Measurements from ENCODE around the gene SRD5A3.

The SRD5A3 gene

DNA sequence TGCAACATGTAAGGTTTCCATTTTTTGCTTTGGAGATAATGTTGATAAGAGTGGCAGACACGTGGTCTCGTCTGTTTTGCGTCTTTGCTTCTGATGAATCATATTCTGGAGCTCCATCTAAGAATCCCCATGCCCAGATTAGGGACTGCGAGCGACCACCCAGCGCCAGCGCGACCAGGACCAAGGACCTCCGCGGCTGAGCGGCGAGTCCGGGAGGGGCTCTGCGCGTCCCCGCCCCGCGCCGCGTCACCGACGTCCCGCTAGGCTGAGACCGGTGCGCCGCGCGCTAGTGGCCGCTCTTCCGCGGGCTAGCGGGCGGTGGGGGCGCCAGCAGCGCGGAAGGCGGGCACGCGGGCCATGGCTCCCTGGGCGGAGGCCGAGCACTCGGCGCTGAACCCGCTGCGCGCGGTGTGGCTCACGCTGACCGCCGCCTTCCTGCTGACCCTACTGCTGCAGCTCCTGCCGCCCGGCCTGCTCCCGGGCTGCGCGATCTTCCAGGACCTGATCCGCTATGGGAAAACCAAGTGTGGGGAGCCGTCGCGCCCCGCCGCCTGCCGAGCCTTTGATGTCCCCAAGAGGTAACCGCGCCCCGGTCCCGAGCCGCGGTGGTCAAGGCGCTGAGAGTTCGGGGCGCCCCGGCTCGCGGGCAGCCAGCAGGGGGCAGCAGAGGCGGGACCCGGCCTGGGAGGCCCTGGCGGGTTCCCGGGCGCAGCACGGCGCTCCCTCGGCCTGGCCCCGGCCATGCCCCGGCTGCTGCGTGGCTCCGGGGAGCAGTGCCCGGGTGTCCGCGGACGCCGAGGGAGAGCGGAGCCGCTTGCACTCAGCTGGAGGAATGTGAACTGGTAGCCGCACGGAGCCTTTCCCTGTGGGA, at the start of gene SRD5A3:
SRD5A3 (plus strand) TSS at position 263 of the 871 bp plus-strand sequence; CDS start at position 358, 95 bp downstream.
- peak; percentile 80 for DNase-seq (ENCODE audit: low read depth)

- DNase-seq (ENCODE audit: low read depth), result no peak
These were observed 48.7 kb upstream of the SRD5A3 start for GRCh38 chr4:55297346-55297745.

DNA sequence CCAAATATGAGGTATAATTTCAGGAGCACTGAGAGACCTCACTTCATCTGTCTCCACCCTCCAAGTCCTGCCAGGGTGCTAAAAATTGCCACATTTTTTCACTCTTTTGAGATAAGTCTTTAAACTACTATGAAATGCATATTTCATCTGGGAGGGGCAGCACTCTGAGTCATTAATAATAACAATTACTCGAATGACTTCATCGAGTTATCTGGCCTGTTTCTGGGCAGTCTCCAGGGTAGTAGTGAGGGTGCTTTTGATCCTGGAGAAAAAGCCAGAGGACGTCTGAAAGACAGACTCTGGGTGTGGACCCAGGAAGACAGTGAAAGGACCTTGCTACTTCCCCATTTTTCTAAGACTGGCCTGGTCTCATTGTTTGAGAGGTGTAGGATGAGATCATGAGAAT, 42.3 kb upstream of the SRD5A3 start:
- no peak for DNase-seq (ENCODE audit: low read depth)

- no peak for DNase-seq (ENCODE audit: low read depth)
These were observed 41.7 kb upstream of the SRD5A3 start for GRCh38 chr4:55304303-55304702.

DNA sequence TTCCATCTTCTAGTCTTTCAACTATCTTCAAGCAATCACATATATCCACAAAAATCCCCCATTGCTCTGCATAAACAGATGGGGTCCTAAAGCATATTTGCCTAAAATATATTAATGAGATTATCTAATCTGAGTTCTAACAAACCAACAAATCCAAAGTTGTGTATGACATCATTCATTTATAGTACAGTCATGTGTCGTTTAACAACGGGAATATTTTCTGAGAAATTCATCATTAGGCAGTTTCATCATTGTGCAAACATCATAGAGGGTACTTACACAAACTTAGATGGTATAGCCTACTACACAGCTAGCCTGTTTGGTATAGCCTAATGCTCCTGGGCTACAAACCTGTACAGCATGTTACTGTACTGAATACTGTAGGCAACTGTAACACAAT, 38.0 kb upstream of the SRD5A3 start:
- DNase-seq (ENCODE audit: low read depth), result no peak

DNA sequence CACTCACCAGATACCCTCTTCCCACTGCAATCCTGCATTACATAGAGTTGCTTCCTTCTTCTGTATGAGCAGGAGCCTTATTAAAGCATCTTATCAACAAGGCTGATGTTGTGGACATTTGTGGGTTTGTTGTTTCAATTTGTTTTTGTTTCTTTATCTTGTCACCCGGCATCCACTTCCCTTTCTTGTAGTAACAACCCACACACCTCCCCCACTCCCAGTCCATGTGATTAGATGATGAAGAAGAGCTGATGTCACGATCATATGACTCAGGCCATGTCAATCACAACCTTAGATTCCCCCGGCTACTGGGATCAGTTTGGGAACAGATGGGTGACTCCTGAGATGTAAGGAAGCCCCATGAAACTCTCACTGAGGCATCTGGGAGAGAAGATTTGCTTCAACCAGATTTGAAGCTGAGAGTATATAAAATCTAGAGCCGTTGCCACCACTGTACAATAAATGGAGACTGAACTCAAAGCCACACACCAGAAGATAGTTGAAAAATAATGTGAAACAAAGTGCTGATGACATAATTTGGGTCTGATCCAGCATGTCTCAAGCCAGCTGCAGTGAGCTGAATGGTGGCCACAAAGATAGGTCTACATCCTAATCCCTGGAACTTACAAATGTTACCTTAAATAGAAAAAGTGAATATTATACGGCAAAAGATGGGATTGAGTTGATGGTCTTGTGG, 34.1 kb upstream of the SRD5A3 start:
- DNase-seq (ENCODE audit: low read depth), result no peak

GRCh38 chr4:55312489-55313101, 33.4 kb upstream of the SRD5A3 start:
- DNase-seq (ENCODE audit: low read depth), result no peak

- DNase-seq (ENCODE audit: low read depth), result no peak
These were observed 31.8 kb upstream of the SRD5A3 start for GRCh38 chr4:55314141-55314820.

DNA sequence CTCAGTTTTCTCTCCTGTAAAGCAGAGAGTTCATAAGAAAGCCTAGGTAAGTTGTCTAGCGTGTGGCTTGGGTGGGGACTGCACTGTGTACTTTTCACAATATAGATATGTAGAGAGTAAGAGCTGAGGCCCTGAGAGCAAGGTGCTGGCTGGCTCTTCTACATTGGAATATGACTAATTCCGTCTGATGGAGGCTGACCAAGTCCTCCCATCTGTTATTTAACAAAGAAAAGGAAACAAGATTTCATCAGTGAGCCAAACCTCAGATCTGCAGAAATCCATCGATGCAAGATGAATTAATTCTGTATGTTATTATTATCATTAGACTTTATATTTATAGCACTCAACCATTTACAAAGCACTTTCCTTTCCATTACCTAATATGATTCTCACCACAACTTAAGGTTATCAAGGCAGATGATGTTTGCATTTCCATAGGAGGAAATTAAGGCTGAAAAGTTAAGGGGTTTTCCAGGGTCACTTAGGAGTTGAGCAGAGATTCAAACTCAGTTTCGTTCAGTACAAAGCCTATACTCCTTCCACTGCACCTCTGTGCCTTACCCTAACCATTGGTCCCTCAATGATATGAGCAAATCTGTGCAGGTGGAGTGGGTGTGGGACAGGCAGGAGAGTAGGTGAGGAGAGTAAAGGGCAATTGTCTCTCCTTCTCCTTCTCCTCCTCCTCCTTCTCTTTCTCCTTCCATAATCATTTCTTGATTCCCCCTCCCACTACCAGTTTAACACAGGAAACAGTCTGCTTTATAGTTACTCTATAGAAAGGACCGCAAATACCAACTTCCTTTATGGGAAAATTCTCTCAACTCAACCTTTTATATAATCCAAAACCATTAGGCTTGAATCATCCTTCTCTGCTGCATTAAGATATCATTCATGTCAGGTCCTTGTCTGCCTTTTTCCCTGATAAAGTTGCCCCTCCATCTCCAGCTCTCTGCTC, 27.6 kb upstream of the SRD5A3 start:
- no peak for DNase-seq (ENCODE audit: low read depth)

GRCh38 chr4:55321707-55322264, 24.3 kb upstream of the SRD5A3 start:
- peak; percentile 15 for DNase-seq (ENCODE audit: low read depth)

DNA sequence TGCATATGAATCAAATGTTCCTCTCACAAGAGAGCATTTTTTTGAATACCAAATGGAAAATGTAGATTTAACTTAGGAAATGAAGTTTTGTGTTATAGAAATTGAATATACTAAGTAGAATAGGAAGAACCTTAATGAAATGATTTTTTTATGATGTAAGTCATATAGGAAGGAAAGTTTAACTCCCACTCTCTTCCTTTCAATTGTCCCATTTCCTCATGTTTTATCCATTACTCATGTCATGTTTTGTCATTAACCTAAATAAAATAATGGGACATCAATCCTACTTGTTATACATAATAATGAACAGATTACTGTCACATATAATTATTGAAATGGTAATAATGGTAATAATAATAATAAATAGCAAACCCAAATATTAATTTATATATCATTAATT, 22.7 kb upstream of the SRD5A3 start:
- no peak for DNase-seq (ENCODE audit: low read depth)

- DNase-seq (ENCODE audit: low read depth), result no peak
These were observed 19.4 kb upstream of the SRD5A3 start for GRCh38 chr4:55326629-55327028.

DNA sequence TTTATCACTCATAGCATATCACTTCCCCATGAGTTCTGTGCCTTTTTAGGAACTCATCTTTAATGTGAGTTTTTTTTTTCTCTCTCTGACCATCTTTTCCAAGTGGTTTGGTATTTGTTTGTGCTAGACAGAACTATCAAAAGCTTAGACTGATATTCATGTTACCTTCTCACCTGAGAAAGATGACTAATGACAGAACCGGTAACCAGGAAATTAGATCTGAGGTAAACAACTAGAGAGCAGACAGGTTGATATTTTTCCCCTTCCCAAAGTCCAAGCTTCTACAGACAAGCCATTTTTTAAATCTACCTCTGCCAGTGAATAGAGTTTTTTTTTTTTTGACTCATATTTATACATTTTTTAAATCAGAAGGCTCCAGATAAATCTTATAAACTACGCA, 17.0 kb upstream of the SRD5A3 start:
- no peak for DNase-seq (ENCODE audit: low read depth)

DNA sequence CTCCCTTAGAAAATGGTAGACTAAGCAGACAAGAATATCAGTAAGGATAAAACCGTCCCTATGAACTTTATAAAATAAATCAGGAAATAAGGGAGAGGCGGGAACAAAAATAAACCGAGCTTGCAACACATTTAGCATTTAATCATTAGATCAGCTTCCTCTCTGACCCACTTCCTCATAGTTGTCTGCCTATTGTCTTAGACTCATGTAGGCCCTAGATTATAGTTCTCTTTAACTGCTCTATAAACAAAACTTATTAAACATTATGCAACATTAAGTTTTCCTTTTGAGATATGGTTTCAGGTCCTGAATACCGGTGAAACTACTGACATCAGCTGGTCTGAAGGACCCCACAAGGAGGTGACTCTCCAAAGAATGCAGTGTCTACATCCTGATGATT, 15.8 kb upstream of the SRD5A3 start:
- DNase-seq (ENCODE audit: low read depth), result no peak

- DNase-seq (ENCODE audit: low read depth), result no peak
These were observed 9.7 kb upstream of the SRD5A3 start for GRCh38 chr4:55336138-55337034.

DNA sequence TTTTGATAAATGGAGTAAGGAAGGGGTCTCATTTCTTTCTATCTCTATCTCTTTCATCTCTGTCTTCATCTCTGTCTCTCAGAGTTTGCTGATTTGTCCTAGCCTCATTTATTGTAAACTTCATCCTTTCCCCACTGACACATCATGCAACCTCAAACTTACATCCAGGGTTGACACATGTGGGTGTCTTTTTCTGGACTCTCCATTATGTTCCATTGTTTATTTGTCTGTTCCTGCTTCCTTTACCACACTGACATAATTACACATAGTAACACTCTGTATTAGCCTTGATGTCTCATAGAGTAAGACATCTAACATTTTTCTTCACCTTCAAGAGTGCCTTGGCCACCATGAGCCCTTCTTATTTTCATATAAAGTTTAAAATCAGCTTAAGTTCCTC, 8.1 kb upstream of the SRD5A3 start:
- no peak for DNase-seq (ENCODE audit: low read depth)

- no peak for DNase-seq (ENCODE audit: low read depth)
These were observed 7.6 kb upstream of the SRD5A3 start for GRCh38 chr4:55338486-55338885.

- no peak for DNase-seq (ENCODE audit: low read depth)
These were observed 5.8 kb upstream of the SRD5A3 start for GRCh38 chr4:55340266-55340665.

GRCh38 chr4:55343887-55344286, 2.2 kb upstream of the SRD5A3 start:
- DNase-seq (ENCODE audit: low read depth), result no peak

GRCh38 chr4:55345054-55345453, 988 bp upstream of the SRD5A3 start:
- no peak for DNase-seq (ENCODE audit: low read depth)

Data from stimulated activated CD8-positive, alpha-beta memory T cell treated with anti-CD3 and anti-CD28 coated beads, Interleukin-15, amount 100 ng/mL, for 24 hours (primary cell).